GM23338 (cell line): ENCODE results near the gene ARHGEF2. TPM values are rescaled to one million over a fixed set of nuclear protein-coding genes. Genes with fewer than 3 reads are reported as not detected.
A peak's percentile ranks its signal among the peaks of the same experiment; 100 is the strongest.

Experiments
- ATAC-seq: fragments of 200-7000 bp; cut with Tn5 transposase; 3 replicates; pipeline ENCODE4 v1.9.1; 2020
- DNase-seq: peaks from one replicate; pipeline ENCODE4 v3.0.0-alpha.2; 2015; ENCODE audit warnings: low spot score
- H2AFZ ChIP-seq: fragments of 200-600 bp; sonication (generic); 2 replicates; pipeline ENCODE4 v1.8.0; 2016; ENCODE audit warnings: antibody characterized with exemption, mild to moderate bottlenecking, moderate library complexity
- H3F3A ChIP-seq: fragments of 200-600 bp; sonication (generic); replicated peaks from 2 replicates; pipeline ENCODE4 v1.8.0; 2017; ENCODE audit warnings: antibody characterized with exemption, mixed run types, low read depth
- H3K27ac ChIP-seq: fragments of 200-600 bp; sonication (generic); 2 replicates; pipeline ENCODE4 v1.6.1; 2016; ENCODE audit warnings: low read depth
- H3K27me3 ChIP-seq: fragments of 200-600 bp; sonication (generic); 2 replicates; pipeline ENCODE4 v1.8.0; 2016; ENCODE audit warnings: mild to moderate bottlenecking, mixed run types, moderate library complexity; ENCODE audit not compliant: insufficient read depth
- H3K36me3 ChIP-seq: fragments of 200-600 bp; sonication (generic); 2 replicates; pipeline ENCODE4 v1.8.0; 2016; ENCODE audit warnings: mild to moderate bottlenecking; ENCODE audit not compliant: insufficient read depth
- H3K4me1 ChIP-seq: fragments of 200-600 bp; sonication (generic); 2 replicates; pipeline ENCODE4 v1.8.0; 2016; ENCODE audit warnings: mild to moderate bottlenecking, moderate library complexity; ENCODE audit not compliant: insufficient read depth
- H3K4me2 ChIP-seq: fragments of 200-600 bp; sonication (generic); 2 replicates; pipeline ENCODE4 v1.7.1; 2017; ENCODE audit warnings: mixed run types
- H3K4me3 ChIP-seq: fragments of 200-600 bp; sonication (generic); 2 replicates; pipeline ENCODE4 v1.6.1; 2016; ENCODE audit warnings: mixed run types
- H3K79me2 ChIP-seq: fragments of 200-600 bp; sonication (generic); replicated peaks from 2 replicates; pipeline ENCODE4 v1.8.0; 2017; ENCODE audit warnings: mild to moderate bottlenecking; ENCODE audit not compliant: insufficient read depth
- H3K9me2 ChIP-seq: fragments of 200-600 bp; sonication (generic); 2 replicates; pipeline ENCODE4 v1.8.0; 2017; ENCODE audit not compliant: insufficient read depth
- H4K20me1 ChIP-seq: fragments of 200-600 bp; sonication (generic); replicated peaks from 2 replicates; pipeline ENCODE4 v1.8.0; 2017; ENCODE audit warnings: mild to moderate bottlenecking; ENCODE audit not compliant: insufficient read depth
- H3K27ac Mint-ChIP-seq: 2 replicates; pipeline ENCODE4 v1.8.0; 2020; ENCODE audit warnings: inconsistent platforms, mild to moderate bottlenecking, moderate library complexity, mixed read lengths
- H3K27me3 Mint-ChIP-seq: 3 replicates; pipeline ENCODE4 v1.8.0; 2022; ENCODE audit warnings: low read depth, mild to moderate bottlenecking, moderate library complexity, mixed read lengths, inconsistent platforms; ENCODE audit not compliant: insufficient read depth, poor library complexity
- H3K36me3 Mint-ChIP-seq: 3 replicates; pipeline ENCODE4 v1.8.0; 2021; ENCODE audit warnings: low read depth, mild to moderate bottlenecking, inconsistent platforms, moderate library complexity, mixed read lengths
- H3K4me1 Mint-ChIP-seq: 3 replicates; pipeline ENCODE4 v1.8.0; 2020; ENCODE audit warnings: mild to moderate bottlenecking, inconsistent platforms, mixed read lengths
- H3K4me3 Mint-ChIP-seq: 3 replicates; pipeline ENCODE4 v1.8.0; 2021; ENCODE audit warnings: moderate library complexity, mild to moderate bottlenecking, inconsistent platforms, mixed read lengths
- H3K9me3 Mint-ChIP-seq: 3 replicates; pipeline ENCODE4 v1.8.0; 2020; ENCODE audit warnings: moderate library complexity, mild to moderate bottlenecking, inconsistent platforms, mixed read lengths
- CREB1 ChIP-seq: fragments of 250-450 bp; sonication (Bioruptor Pico); IDR thresholded peaks from 2 replicates; pipeline ENCODE4 v1.5.0; 2020; ENCODE audit warnings: low read depth, mild to moderate bottlenecking, moderate library complexity
- CTCF ChIP-seq, 2 experiments: fragments of 200-600 bp in 1 of 2; sonication (generic) in 1 of 2; conservative IDR thresholded peaks; 2 replicates each; pipeline versions ENCODE4 v1.5.1 to v1.6.1; 2016 to 2017; ENCODE audit warnings: antibody characterized with exemption in 2 of 2, low read depth in 2 of 2, mild to moderate bottlenecking in 2 of 2, moderate library complexity in 1 of 2
- ETS1 ChIP-seq: IDR thresholded peaks from 2 replicates; pipeline ENCODE4 v1.6.1; 2016; ENCODE audit warnings: antibody characterized with exemption
- POLR2AphosphoS5 ChIP-seq: IDR thresholded peaks from 2 replicates; pipeline ENCODE4 v1.6.1; 2016; ENCODE audit warnings: antibody characterized with exemption, low read depth
- ZNF331 ChIP-seq: fragments of 250-450 bp; sonication (Bioruptor Pico); IDR thresholded peaks from 2 replicates; pipeline ENCODE4 v1.5.0; 2020; ENCODE audit warnings: low read depth, mild to moderate bottlenecking, moderate library complexity
- ZNF462 ChIP-seq: fragments of 250-450 bp; sonication (Bioruptor Pico); IDR thresholded peaks from 2 replicates; pipeline ENCODE4 v1.5.0; 2020; ENCODE audit warnings: mild to moderate bottlenecking, moderate library complexity
- polyA plus RNA-seq: library from polyadenylated mRNA; unstranded; fragments of >200 nt; fragmentation: Nextera tagmentation; extraction: Ambion mirVana; gene quantifications from 2 replicates; pipeline ENCODE4 v1.2.1, GENCODE V29; 2016
- total RNA-seq: library from RNA; depleted of rRNA; stranded (reverse); fragments of >200 nt; shearing (Covaris generic); gene quantifications from 2 replicates; pipeline ENCODE4 v1.2.3, GENCODE V29; 2014

ARHGEF2 gene
- total and polyA plus RNA-seq, 2 experiments from 2014 or later = 23.0 to 87.6 TPM

GRCh38 chr1:156020293-156021092, 42.1 kb upstream of the ARHGEF2 start, which contains the start of gene SSR2:
Gene SSR2, minus strand, starts transcription at chr1:156020951. Its CDS starts 784 bp downstream, at chr1:156020167.
- DNase-seq (peak; percentile 98), ATAC-seq (peak; percentile 98)
- Mint-ChIP-seq H3K4me1 (peaks cover 11% of the 10 kb centered on the region), H3K9me3 (no peaks in the 10 kb centered on the region), H3K4me3 (peak within 1 kb of the TSS; percentile 88), H3K27ac (peak within 1 kb of the TSS; percentile 81), H3K36me3 (peaks cover 41% of the 10 kb centered on the region), H3K27me3 (peaks cover 10% of the 10 kb centered on the region)
- Histone ChIP-seq H3K4me3 (peak within 1 kb of the TSS; percentile 90), H3K4me2 (peak within 1 kb of the TSS; percentile 94), H4K20me1 (peaks cover 17% of the 10 kb centered on the region), H3K4me1 (peaks cover 5% of the 10 kb centered on the region; the same call in 1 of the 2 replicates), H3K27me3 (no peaks in the 10 kb centered on the region), H3F3A (peaks cover 13% of the 10 kb centered on the region; the same call in 1 of the 2 replicates), H3K36me3 (peaks cover 32% of the 10 kb centered on the region), H2AFZ (peak within 1 kb of the TSS; percentile 61; the same call in 1 of the 2 replicates), H3K79me2 (peaks cover 28% of the 10 kb centered on the region), H3K9me2 (no peaks in the 10 kb centered on the region), H3K27ac (no peak within 1 kb of the TSS)
- peak; percentile 66 for TF ChIP-seq CREB1
- TF ChIP-seq ETS1 = peak; percentile 97
- peak; percentile 97 for TF ChIP-seq POLR2AphosphoS5
- TF ChIP-seq ZNF331 (CRISPR knock-in tag) = no peak

GRCh38 chr1:156019946-156020292, 41.6 kb upstream of the ARHGEF2 start:
- peak overlapping the region; percentile 44; the same call in 1 of the 2 replicates for H3K27ac Mint-ChIP-seq
- TF ChIP-seq ZNF462 (CRISPR knock-in tag) = no peak
- no peak for TF ChIP-seq CTCF (conservative IDR thresholded peaks at IDR 0.05; ENCODE audit: low read depth in 2 of 2)
- no peak for TF ChIP-seq ZNF331 (CRISPR knock-in tag)
- TF ChIP-seq POLR2AphosphoS5 = no peak
- H3K27me3 Mint-ChIP-seq = peaks cover 10% of the 10 kb centered on the region
- H3K4me1 Mint-ChIP-seq = peaks cover 8% of the 10 kb centered on the region
- no peaks in the 10 kb centered on the region for H3K9me3 Mint-ChIP-seq
- H3K36me3 ChIP-seq = peaks cover 32% of the 10 kb centered on the region
- H3K36me3 Mint-ChIP-seq = peaks cover 42% of the 10 kb centered on the region
- no peak overlapping the region for H3K27ac ChIP-seq
- DNase-seq = no peak
- no peak for ATAC-seq
- peaks cover 5% of the 10 kb centered on the region; the same call in 1 of the 2 replicates for H3K4me1 ChIP-seq
- H3K4me3 ChIP-seq = peak overlapping the region; percentile 90
- H2AFZ ChIP-seq = no peak overlapping the region
- H3K4me2 ChIP-seq = peak overlapping the region; percentile 94
- H3K9me2 ChIP-seq = no peaks in the 10 kb centered on the region
- peaks cover 28% of the 10 kb centered on the region for H3K79me2 ChIP-seq
- no peaks in the 10 kb centered on the region for H3K27me3 ChIP-seq
- H3F3A ChIP-seq = peaks cover 13% of the 10 kb centered on the region; the same call in 1 of the 2 replicates
- peaks cover 17% of the 10 kb centered on the region for H4K20me1 ChIP-seq
- peak overlapping the region; percentile 88 for H3K4me3 Mint-ChIP-seq
